GM12878 (cell line): ENCODE measurements around the gene CSTA. TPM values are rescaled to one million over a fixed set of nuclear protein-coding genes. Genes with fewer than 3 reads are reported as not detected.

Experiments
- ATAC-seq: fragments of 200-7000 bp; cut with Tn5 transposase; 3 replicates; pipeline ENCODE4 v1.9.1; 2020; ENCODE audit warnings: mild to moderate bottlenecking, moderate library complexity
- BruUV-seq: library from RNA; stranded (reverse); fragments of 400-500 nt; replicated peaks from 2 replicates; lab custom pipeline; 2021; lab: Mats Ljungman, UMichigan
- CTCF ChIA-PET: fragments of 300-600 bp; sonication (Branson Sonifier 250); formaldehyde crosslinking; extraction: SDS; loops from one replicate; lab custom pipeline; 2021; ENCODE audit warnings: inconsistent platforms; lab: Yijun Ruan, JAX
- POLR2A ChIA-PET: fragments of 350-600 bp; formaldehyde crosslinking; extraction: SDS; loops from one replicate; lab custom pipeline; 2021; ENCODE audit warnings: inconsistent platforms; lab: Charles Lee
- RAD21 ChIA-PET: fragments of 300-600 bp; sonication (Branson Sonifier 250); formaldehyde crosslinking; loops from one replicate; lab custom pipeline; 2023; ENCODE audit warnings: antibody characterized with exemption; ENCODE audit not compliant: unreplicated experiment; lab: Charles Lee
- SMC1A ChIA-PET: fragments of 300-600 bp; sonication (Branson Sonifier 250); formaldehyde crosslinking; loops from one replicate; lab custom pipeline; 2023; ENCODE audit not compliant: unreplicated experiment, uncharacterized antibody; lab: Charles Lee
- DNase-seq: peaks from one replicate; pipeline ENCODE4 v3.0.0-alpha.2; 2011; ENCODE audit warnings: low read depth, low spot score
- FAIRE-seq: peaks from 3 replicates; lab custom pipeline; 2011; peaks lifted over from hg19 to GRCh38; lab: Jason Lieb, UNC
- H2AFZ ChIP-seq: 2 replicates; pipeline ENCODE4 v1.6.0; 2011; ENCODE audit warnings: low read depth, low read length, control low read depth; ENCODE audit not compliant: control insufficient read depth
- H3K27ac ChIP-seq: 2 replicates; pipeline ENCODE4 v1.5.1; 2011; ENCODE audit warnings: control low read depth; ENCODE audit not compliant: control insufficient read depth, insufficient read depth
- H3K27me3 ChIP-seq, 2 experiments: replicated peaks in 1 of 2; 2 replicates each; pipeline versions ENCODE4 v1.6.0 to v1.6.1; 2011; ENCODE audit warnings: low read length in 1 of 2; ENCODE audit not compliant: control insufficient read depth in 2 of 2, insufficient read depth in 2 of 2
- H3K36me3 ChIP-seq, 2 experiments: 2 replicates each; pipeline ENCODE4 v1.5.1; 2011; ENCODE audit warnings: low read length in 1 of 2; ENCODE audit not compliant: control insufficient read depth in 2 of 2, insufficient read depth in 2 of 2
- H3K4me1 ChIP-seq: 2 replicates; pipeline ENCODE4 v1.6.1; 2011; ENCODE audit warnings: mild to moderate bottlenecking, low read length, moderate library complexity, mixed read lengths; ENCODE audit not compliant: control insufficient read depth, insufficient read depth
- H3K4me2 ChIP-seq: 2 replicates; pipeline ENCODE4 v1.6.0; 2011; ENCODE audit warnings: control low read depth; ENCODE audit not compliant: control insufficient read depth, insufficient read depth
- H3K4me3 ChIP-seq: fragments of 200-600 bp; sonication (generic); 2 replicates; pipeline ENCODE4 v1.5.1; 2016
- H3K79me2 ChIP-seq: 2 replicates; pipeline ENCODE4 v1.6.0; 2011; ENCODE audit warnings: low read length; ENCODE audit not compliant: control insufficient read depth, insufficient read depth
- H3K9ac ChIP-seq: 2 replicates; pipeline ENCODE4 v1.8.0; 2011; ENCODE audit warnings: low read length, control low read depth, mixed read lengths; ENCODE audit not compliant: control insufficient read depth, insufficient read depth
- H3K9me3 ChIP-seq: replicated peaks from 3 replicates; pipeline ENCODE4 v1.5.1; 2011; ENCODE audit warnings: mild to moderate bottlenecking, low read length; ENCODE audit not compliant: control insufficient read depth, insufficient read depth
- H4K20me1 ChIP-seq: 2 replicates; pipeline ENCODE4 v1.6.0; 2011; ENCODE audit not compliant: control insufficient read depth, insufficient read depth
- BCLAF1 ChIP-seq: fragments of 450-650 bp; IDR thresholded peaks from 2 replicates; pipeline ENCODE4 v1.6.1; 2017; ENCODE audit warnings: antibody characterized with exemption, mild to moderate bottlenecking, moderate library complexity
- CEBPB ChIP-seq, 2 experiments: fragments of 150-350 bp in 1 of 2; IDR thresholded peaks; 2 replicates each; pipeline ENCODE4 v1.6.1; 2012 to 2014; ENCODE audit warnings: low read depth in 2 of 2, low read length in 2 of 2, borderline replicate concordance in 1 of 2, inconsistent platforms in 1 of 2
- E2F8 ChIP-seq: fragments of 450-650 bp; IDR thresholded peaks from 2 replicates; pipeline ENCODE4 v1.6.1; 2018; ENCODE audit warnings: mild to moderate bottlenecking, low read depth, moderate library complexity; ENCODE audit not compliant: partially characterized antibody
- IKZF1 ChIP-seq: fragments of 450-650 bp; conservative IDR thresholded peaks from 2 replicates; pipeline ENCODE4 v1.6.1; 2017; ENCODE audit warnings: antibody characterized with exemption, mild to moderate bottlenecking
- IRF4 ChIP-seq: IDR thresholded peaks from 2 replicates; pipeline ENCODE4 v1.6.1; 2011; ENCODE audit warnings: low read depth, low read length
- MTA2 ChIP-seq: fragments of 450-650 bp; IDR thresholded peaks from 2 replicates; pipeline ENCODE4 v1.6.1; 2016; ENCODE audit warnings: low read depth, mild to moderate bottlenecking, moderate library complexity
- NRF1 ChIP-seq: conservative IDR thresholded peaks from 2 replicates; pipeline ENCODE4 v1.6.1; 2011; ENCODE audit warnings: mild to moderate bottlenecking, low read depth, low read length, improper control_type of control experiment
- PML ChIP-seq: IDR thresholded peaks from 2 replicates; pipeline ENCODE4 v1.6.1; 2012; ENCODE audit warnings: low read length, inconsistent platforms
- POLR2A ChIP-seq: IDR thresholded peaks from 2 replicates; pipeline ENCODE4 v1.6.1; 2011; ENCODE audit warnings: low read depth, mild to moderate bottlenecking, low read length
- SIN3A ChIP-seq: IDR thresholded peaks from 2 replicates; pipeline ENCODE4 v1.6.1; 2012; ENCODE audit warnings: low read depth, low read length, improper control_type of control experiment
- ZNF217 ChIP-seq: fragments of 450-650 bp; IDR thresholded peaks from 2 replicates; pipeline ENCODE4 v1.6.1; 2017; ENCODE audit warnings: antibody characterized with exemption, mild to moderate bottlenecking
- WGBS: methylation state at CpG from one replicate; pipeline ENCODE4 v1.1.6; 2016; ENCODE audit warnings: low lambda C conversion rate; ENCODE audit not compliant: insufficient replicate concordance, insufficient coverage; ENCODE audit errors: missing lambda C conversion rate; 5-methylcytosine and 5-hydroxymethylcytosine counted together
- in situ Hi-C: fragments of 300-500 bp; cut with MboI; formaldehyde crosslinking; loops from 9 replicates; pipeline ENCODE4 v1.14.3; 2018; ENCODE audit warnings: mixed read lengths
- intact Hi-C: fragments of 100-400 bp; cut with micrococcal nuclease; formaldehyde crosslinking; loops from one replicate; pipeline ENCODE4 v1.14.2; 2022; ENCODE audit not compliant: unreplicated experiment
- polyA plus RNA-seq, 11 experiments: library from polyadenylated mRNA; depleted of rRNA in 4 of 11; unstranded in 6 of 11; stranded (reverse) in 5 of 11; fragments of >200 nt; fragmentation: Nextera tagmentation in 4 of 11; fragmentation: Illumina TruSeq in 1 of 11; extraction: Ambion mirVana in 4 of 11; extraction: Trizol in 1 of 11; gene quantifications; 1 replicate in 1 of 11; 2 replicates in 10 of 11; pipeline versions ENCODE4 v1.2.1 to v1.2.3, GENCODE V29; 2011 to 2016; ENCODE audit warnings: inconsistent platforms in 2 of 11, missing spikeins in 2 of 11, low read depth in 1 of 11
- total RNA-seq, 4 experiments: library from RNA; depleted of rRNA in 3 of 4; stranded (reverse); fragments of >200 nt in 3 of 4; fragmentation: Illumina TruSeq in 1 of 4; extraction: Trizol in 1 of 4; gene quantifications; 2 replicates each; pipeline versions ENCODE4 v1.2.1 to v1.2.3, GENCODE V29; 2013 to 2021
- TF ChIP-seq, protein P1 (sequence below): IDR thresholded peaks from 2 replicates; pipeline ENCODE4 v1.6.1; 2012; ENCODE audit warnings: improper control_type of control experiment, low read depth, low read length; ENCODE audit not compliant: insufficient replicate concordance

CSTA gene
- total and polyA plus RNA-seq, 10 of the 15 experiments (the other 5 are each of a cell fraction or from before 2014, with no cell fraction given), result 1.8 to 6.7 (median 3.4) TPM

- no peak for FAIRE-seq
- no peaks in the 10 kb centered on the region for H3K27me3 ChIP-seq
- H3K9me3 ChIP-seq, result no peaks in the 10 kb centered on the region
- H4K20me1 ChIP-seq, result no peaks in the 10 kb centered on the region
- in situ Hi-C loops (loop anchor here (10.0 kb wide), 1 partner anchor 808 kb away; the partner anchor contains the start of gene POLQ), intact Hi-C loops (no loop called here)
- CTCF ChIA-PET, result interaction anchor here (0.5 to 7.9 kb wide), 11 partner anchors 11 to 251 kb away, joined by 3 to 192 read pairs (median 4); no protein-coding TSS in a partner anchor
- RAD21 ChIA-PET, result interaction anchor here (0.7 to 7.4 kb wide), 9 partner anchors 10 to 252 kb away, joined by 3 to 114 read pairs (median 6); partner anchors contain the start of gene CSTA
- H2AFZ ChIP-seq, result no peak overlapping the region
- whole genome bisulfite sequencing, result 97% methylated on average over 2 of the region's 2 CpGs
- DNase-seq, result no peak
- no peak overlapping the region for H3K27ac ChIP-seq
- no peak for ATAC-seq
- SMC1A ChIA-PET, result interaction anchor here (0.7 to 7.9 kb wide), 14 partner anchors 9 to 252 kb away, joined by 3 to 191 read pairs (median 6); partner anchors contain the start of gene CSTA
- no peaks in the 10 kb centered on the region for H3K4me1 ChIP-seq
- POLR2A ChIA-PET, result interaction anchor here (0.6 to 1.5 kb wide), 3 partner anchors 9 to 46 kb away, joined by 3 to 4 read pairs (median 3); partner anchors contain the start of gene CSTA
- H3K4me3 ChIP-seq, result no peak overlapping the region
- H3K4me2 ChIP-seq, result no peak overlapping the region
- no peaks in the 10 kb centered on the region for H3K79me2 ChIP-seq
- H3K9ac ChIP-seq, result no peak overlapping the region
- no TSS peak for BruUV-seq
- 0 out of 4 replicates have a peak, but pooled peaks cover 0 to under 1% of the 10 kb centered on the region in 2 experiments for H3K36me3 ChIP-seq
- TF ChIP-seq POLR2A, result no peak
- no peak for TF ChIP-seq IRF4
- no peak for TF ChIP-seq NRF1
- TF ChIP-seq, protein P1, sequence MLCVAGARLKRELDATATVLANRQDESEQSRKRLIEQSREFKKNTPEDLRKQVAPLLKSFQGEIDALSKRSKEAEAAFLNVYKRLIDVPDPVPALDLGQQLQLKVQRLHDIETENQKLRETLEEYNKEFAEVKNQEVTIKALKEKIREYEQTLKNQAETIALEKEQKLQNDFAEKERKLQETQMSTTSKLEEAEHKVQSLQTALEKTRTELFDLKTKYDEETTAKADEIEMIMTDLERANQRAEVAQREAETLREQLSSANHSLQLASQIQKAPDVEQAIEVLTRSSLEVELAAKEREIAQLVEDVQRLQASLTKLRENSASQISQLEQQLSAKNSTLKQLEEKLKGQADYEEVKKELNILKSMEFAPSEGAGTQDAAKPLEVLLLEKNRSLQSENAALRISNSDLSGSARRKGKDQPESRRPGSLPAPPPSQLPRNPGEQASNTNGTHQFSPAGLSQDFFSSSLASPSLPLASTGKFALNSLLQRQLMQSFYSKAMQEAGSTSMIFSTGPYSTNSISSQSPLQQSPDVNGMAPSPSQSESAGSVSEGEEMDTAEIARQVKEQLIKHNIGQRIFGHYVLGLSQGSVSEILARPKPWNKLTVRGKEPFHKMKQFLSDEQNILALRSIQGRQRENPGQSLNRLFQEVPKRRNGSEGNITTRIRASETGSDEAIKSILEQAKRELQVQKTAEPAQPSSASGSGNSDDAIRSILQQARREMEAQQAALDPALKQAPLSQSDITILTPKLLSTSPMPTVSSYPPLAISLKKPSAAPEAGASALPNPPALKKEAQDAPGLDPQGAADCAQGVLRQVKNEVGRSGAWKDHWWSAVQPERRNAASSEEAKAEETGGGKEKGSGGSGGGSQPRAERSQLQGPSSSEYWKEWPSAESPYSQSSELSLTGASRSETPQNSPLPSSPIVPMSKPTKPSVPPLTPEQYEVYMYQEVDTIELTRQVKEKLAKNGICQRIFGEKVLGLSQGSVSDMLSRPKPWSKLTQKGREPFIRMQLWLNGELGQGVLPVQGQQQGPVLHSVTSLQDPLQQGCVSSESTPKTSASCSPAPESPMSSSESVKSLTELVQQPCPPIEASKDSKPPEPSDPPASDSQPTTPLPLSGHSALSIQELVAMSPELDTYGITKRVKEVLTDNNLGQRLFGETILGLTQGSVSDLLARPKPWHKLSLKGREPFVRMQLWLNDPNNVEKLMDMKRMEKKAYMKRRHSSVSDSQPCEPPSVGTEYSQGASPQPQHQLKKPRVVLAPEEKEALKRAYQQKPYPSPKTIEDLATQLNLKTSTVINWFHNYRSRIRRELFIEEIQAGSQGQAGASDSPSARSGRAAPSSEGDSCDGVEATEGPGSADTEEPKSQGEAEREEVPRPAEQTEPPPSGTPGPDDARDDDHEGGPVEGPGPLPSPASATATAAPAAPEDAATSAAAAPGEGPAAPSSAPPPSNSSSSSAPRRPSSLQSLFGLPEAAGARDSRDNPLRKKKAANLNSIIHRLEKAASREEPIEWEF, result no peak
- TF ChIP-seq E2F8, result no peak
- TF ChIP-seq IKZF1, result no peak
- TF ChIP-seq CEBPB (IDR thresholded peaks at IDR 0.05; ENCODE audit: borderline replicate concordance in 1 of 2, low read depth in 2 of 2, low read length in 2 of 2), result no peak
- TF ChIP-seq ZNF217, result no peak
- no peak for TF ChIP-seq MTA2
- no peak for TF ChIP-seq BCLAF1
- no peak for TF ChIP-seq SIN3A
- no peak for TF ChIP-seq PML
These were observed 28.2 kb downstream of the CSTA start for GRCh38 chr3:122353215-122353614.
